Activated CD8-positive, alpha-beta memory T cell treated with anti-CD3 and anti-CD28 coated beads for 1 hour (primary cell): ENCODE measurements around the gene RCAN1.

Experiments
- DNase-seq, 2 donors: peaks; one replicate each; pipeline ENCODE4 v3.0.0-alpha.2; 2020; ENCODE audit warnings: low read depth in 1 of 2; ENCODE audit errors: extremely low read depth in 1 of 2

RCAN1 gene

DNA sequence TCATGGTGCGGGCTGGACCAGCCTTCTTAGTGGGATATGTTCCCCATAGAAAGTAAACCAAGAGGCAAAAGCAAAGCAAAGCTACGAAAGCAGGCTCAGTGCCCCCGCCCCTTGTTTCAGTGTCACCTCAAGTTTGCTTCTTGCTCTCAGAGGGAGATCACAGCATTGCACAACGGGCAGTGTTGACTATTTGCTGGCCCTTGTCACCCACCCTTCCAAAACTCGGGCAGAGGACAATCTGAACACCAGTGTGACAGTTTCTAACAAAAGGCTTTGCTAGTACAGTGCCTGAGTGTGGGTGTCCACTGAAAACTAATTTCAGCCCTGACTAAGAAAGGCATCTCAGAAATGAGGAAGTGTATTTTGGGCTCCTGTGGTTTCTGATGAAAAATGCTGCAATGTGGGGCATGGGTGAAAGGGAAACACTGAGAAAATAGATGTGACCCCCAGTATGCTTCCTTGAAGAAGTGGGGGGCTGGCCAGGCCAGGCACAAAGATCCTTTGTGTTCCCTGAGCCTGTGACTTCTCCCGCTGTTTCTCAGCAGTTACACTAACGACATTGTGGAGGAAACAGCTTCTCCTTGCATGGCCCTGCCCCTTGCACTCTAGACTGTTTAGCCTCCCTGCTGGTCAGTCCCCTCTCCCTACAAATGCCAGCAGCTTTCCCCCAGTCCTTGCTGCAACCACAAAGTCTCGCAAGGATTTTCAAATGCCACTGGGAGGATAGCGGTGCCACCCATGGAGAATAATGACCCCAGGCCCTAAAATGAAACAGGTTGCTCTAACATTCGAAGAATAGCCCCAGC, 69.6 kb downstream of the RCAN1 start:
- no peak for DNase-seq

DNA sequence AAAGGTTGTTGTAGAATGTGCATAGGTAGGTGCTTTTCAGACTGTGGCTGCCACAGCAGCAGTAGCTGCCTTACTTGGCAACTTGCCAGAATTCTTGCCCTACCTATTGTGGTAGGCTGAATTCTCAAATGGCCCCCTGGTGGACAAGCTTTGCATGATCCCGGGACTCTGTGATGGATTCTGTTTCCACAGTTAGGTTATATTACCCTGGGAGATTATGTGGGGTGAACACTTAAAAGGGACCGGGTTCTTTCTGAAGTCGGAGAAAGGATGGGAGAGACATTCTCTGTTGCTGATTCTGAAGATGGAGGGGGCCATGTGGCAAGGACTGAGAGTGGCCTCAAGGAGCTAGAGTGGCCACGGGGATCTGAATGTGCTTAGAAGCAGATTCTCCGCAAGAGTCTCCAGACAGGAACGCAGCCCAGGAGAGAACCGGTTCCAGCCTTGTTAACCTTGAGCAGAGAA, 70.8 kb downstream of the RCAN1 start:
- no peak for DNase-seq

DNA sequence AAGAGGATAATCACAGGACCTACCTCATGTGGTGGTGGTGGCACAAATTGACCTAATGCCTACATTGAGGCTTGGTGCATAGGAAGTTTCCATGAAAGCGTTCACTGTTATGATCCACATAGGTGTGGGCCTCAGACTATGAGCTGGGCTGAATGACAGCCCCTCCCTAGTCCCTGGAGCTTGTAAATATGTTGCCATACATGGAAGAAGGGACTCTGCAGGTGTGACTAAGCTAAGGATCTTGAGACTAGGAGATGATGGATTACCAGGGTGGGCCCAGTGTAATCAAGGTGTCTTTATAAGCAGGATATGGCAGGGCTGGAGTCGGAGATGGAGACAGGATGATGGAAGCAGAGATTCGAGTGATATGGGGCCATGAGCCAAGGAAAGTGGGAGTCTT, 71.9 kb downstream of the RCAN1 start:
- DNase-seq, result no peak

DNA sequence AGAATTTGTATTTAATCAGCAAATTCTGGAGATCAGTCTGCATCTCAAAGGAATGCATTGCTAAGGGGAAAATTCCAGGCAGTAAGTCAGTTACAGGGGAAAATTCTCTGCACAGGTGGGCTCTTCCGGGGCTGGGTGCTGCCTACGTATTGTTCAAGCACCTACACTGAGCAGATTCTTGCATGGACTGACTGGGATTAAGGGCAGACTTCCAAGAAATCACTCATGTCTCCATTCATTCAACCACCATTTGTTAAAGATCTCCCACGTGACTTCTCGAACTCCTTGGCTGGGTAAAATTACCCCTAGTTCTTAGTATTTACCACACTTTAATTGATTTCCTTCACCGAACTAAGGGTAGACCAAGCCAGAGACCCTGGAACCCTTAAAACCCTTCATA, 74.7 kb downstream of the RCAN1 start:
- DNase-seq, result no peak

DNA sequence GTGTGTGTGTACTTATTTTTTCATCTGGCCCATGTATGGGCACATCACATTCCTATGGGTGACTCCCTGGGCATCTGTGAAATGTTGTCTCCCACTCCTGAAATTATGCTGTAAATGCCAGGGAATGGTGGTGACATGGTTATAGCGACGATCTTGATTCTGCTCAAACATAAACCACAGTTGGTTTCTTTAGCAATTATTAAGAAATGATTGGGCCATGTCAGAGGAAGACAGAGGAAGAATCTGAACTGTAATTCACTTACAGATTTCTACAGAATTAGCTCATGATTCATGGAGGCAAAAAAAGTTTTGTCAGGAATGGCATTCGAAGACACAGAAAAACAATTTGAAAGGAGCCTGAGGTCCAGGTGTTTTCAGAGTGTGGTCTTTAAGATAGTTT, 77.1 kb downstream of the RCAN1 start:
- DNase-seq, result no peak

DNA sequence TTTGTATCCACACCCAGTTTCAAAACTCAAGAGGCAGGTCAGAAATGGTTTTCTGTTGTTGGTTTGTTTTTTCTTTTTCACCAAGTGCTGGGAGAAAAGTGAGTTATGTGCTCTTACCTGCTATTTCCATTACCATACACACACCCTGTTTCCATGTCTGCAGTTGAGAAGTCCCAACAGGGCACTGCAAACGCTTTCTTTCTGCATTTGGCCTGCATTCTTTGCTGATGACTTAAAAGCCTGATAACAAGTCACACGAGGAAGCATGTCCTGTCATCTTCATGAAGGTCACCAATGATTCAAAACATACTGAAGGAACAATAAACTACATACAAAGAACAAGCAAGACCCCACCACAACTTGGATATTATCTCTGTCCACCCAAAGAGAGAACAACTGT, 78.1 kb downstream of the RCAN1 start:
- no peak for DNase-seq

DNA sequence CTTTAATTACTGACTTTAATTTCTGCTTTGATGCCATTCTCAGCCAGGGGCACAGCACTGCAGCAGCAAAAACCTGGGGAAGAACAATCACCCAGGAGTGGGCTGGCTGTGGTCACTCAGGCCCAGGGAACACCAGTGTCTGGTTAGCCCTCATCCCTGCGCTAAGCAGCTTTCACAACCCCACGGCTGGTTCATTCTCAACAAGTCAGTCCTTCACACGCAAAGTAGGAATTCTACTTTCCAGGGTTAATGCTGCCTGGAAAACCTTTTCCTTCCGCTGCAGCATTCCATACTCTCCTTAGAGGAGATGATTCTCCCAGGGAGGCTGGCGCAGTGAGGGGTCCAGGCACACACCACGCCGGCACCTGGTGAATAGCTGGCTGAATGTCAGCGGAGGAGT, 78.6 kb downstream of the RCAN1 start:
- DNase-seq, result no peak

DNA sequence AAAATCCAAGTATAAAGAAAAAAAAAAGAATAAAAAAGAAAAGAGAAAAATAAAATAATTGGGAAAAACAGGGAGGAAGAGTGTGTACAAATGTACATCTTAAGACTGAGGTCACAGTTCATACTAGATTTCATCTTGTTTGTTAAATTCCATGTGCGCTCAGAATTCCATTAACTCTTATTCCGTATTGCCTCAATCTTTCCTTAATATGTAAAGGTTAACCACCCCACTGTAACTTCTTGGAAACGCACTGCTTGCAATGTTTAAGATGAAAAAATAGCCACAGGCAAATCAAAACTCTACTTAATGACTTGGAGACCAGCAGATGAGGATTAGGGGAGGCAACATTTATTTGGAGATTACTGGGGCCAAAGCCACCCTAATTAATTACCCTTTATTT, 79.0 kb downstream of the RCAN1 start:
- no peak for DNase-seq

DNA sequence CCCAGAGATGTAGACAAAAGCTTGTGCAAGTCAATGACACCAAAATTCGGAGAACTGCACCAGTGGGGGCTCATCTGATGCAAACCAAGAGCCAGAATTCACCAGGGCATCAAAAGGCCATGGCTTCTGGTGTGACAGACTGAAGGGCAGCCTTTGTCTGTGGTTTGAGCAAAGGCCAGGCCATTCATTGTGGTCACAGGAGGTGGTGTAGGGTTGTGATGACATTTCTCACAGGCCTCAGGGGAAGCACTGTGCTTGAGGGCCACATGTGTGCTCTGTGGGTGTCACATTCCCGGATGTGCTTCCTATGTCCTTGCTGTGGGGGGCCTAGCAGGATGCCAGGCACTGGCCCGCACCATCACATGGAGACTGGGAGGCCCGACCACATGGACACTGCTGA, 80.4 kb downstream of the RCAN1 start:
- no peak for DNase-seq

DNA sequence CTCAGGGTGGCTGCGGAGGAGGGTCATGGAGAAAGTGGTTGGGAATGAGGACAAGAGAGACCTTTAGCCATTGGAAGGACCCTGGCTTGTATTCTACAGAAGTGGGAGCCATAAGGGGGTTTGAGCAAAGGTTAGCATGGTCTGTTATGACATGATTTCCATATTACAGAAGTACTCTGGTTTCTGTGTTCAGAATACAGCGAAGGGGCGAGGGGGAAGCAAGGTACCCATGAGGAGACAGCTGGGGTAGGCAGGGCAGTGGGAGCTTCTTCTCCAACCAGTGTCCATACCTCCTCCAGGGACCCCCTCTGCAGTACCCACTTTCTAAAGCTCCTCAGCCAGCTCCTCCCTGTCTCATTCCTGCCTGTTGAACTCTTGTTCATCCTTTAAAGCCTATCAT, 81.0 kb downstream of the RCAN1 start:
- DNase-seq, result no peak

DNA sequence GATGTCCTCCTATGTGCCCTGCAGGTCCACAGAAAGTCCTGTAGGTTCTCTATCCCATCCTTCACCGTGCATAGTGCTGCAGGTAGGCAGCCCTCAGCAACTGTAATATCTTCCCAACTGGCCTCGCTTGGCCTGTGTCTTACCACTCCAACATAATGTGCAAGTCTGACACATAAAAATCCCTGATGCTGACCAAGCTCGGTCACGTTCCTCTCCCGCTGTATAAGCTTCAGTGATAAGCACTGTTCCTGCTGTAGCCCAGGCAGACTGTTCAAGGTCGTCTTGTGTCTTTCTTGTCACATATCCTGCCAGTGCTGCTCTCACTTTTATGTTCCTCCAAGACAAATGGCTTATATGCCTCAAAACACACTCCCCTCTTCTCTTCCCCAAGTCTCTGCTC, 83.5 kb downstream of the RCAN1 start:
- no peak for DNase-seq

DNA sequence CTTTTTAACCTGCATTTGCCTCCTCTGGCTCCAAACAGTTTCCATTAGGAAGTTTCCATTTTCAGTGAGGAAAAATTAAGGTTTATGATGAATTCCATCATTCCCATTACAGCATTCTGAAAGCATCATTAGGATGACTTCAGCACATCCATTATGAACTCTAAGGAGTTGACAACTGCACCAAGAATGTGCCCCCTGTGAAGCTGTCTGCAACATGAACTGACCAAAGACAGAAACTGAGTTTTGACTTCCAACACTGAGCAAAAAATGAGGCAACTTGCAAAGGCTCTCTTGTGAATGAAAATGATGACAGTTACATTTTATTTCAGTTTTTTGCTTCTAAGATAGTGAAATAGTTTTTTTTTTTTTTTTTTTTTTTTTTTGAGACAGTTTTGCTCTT, 84.7 kb downstream of the RCAN1 start:
- DNase-seq, result no peak

DNA sequence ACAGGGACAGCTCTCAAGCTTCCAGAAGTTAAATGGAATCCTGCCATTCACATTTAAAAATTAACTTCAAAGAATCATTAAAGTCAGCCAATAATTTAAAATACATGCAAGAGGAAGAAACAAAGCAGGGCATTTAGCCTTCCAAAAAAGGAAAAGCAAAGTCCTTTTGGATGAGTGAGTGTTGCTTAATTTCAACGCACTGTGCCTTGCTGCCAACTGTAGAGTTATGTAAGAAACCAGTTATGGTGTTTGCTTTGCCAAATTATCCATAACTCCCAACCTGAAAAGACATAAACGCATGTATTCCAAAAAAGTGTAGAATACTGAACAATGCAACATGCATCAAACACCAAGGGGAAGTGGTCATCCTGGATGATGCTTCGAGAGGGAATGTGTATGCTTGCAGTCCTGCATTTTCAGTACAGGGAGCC, 86.8 kb downstream of the RCAN1 start:
- DNase-seq, result no peak

DNA sequence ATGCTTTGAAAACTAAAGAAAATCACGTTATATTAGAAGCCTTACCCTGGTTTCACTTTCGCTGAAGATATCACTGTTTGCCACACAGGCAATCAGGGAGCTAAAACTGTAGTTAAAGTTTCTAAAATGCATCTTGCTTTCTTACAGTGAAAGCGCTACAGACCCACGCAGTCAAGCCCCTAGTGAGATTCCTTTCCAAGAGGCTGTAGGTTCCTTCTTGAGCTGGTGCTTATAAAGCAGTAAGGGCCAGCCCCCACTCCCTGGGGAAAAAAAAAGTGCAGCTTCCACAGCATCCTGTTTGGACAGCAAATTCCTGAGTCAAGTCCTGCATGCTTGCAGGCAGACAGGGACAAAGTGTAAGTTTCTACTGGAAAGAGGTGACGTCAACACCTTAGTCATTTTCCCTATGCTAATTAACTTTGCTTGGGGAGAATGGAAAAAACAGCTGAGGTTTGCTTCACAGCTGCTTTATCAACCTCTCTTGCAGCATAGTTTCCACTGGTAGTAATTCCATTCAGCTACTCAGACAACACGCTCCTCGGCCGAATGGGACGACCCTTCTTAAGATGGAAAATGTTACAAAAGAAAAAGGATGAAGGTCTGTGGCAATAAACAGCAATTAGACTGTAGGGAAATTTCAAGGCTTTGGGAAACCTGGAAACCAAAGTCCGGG, 88.2 kb downstream of the RCAN1 start:
- no peak for DNase-seq

DNA sequence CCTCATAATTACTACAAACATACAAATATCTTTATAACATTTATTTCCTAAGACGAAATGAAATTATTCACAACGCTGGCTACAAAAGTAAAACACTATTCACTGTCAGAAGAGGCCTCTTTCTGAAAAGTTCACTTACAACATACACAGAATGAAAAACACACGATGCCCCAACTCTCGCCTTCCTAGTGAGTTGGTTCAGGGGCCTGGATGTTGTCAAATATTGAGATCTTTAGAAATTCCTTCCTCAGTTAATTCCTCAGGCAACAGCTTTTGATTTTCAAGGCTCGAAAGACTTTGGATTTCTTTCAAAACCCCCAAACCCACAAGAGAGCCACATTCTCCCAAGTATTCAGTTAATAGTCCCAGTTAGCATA, 88.7 kb downstream of the RCAN1 start:
- no peak for DNase-seq

DNA sequence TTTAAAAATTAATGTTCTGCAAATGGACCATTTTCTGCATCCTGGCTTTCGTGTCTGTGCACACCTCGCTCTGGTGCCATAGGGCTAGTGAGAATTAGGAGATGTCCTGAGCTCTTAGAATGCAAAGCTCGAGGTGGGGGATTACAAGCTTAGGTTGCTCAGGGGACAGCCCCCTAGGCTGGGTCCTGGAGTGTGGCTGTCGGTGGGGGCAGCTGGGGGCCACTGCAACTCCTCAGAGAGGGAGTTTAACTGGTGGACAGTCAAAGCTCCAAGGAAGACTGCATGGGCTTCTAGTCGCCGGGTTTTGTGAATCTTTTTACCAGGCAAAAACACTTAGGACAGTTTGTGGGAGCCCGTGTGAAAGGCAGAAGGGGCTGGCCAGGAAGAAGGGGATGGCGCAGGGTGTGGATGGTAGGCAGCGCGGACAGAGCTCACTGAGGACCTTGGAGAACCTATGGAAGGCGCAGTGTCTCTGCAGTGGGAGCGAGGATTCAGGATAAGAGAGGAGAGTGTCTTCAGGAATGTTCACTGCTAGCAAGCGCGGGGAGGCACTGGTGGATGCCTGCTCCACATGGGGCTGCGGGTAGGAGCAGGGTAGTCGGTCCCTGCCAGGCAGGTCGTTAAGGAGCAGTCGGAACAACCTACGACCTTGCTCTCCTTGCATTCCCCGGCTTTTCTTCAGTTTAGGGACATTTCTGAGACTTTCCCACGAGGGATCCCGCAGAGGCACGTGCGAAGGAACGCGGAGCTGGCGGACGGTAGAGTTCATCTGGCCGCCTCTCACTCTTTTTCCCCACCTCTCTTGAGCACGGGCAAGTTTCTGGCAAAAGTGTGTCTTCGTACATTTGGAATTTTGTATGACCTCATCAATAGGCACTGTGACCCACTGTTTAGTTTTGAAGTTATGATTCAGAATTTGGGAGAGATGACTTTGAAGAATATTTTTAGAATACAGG, 90.0 kb downstream of the RCAN1 start:
- DNase-seq, result no peak

DNA sequence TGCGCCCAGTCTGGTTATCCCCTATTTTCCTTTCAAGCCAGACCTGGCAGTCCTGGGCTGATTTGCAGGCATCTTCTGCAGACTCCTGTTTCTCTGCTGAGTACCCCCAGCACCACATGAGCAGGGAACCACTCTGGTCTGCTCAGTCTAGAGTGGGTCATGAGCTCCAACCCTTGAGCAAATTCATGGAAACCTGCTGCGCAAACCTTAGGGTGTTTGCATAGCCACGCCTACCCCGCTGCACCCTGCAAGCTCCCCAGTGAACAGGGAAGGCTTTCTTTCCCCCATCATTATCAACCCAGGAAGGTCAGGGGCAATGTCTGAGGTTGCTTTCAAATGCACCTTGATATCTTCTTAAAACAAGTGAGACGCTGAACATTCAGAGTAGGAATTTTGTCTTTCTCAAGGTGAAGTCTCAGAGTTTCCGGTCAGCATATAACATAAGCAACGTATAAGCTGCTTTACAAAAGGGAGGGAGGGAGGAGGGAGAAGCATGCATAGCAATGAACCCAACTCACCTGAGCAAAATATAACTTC, 91.8 kb downstream of the RCAN1 start:
- no peak for DNase-seq

DNA sequence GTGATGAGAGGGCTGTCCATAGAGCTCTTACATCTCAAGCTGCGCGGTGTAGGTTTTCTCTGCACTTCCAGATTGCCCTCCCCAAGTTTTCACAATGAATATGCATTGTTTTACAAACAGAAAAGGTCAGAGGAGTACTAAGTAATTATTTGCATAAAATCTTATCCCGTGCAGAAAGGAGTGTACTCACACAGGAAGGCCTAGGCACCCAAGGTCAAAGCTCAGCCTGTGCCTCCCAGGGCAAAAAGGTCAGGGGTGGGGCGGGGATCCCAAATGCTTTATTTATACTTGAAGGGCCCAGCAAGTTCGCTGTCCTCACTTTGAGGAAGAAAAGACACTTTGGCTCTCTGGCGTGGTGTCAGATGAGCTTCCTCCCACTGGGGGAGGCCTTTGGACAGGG, 92.6 kb downstream of the RCAN1 start:
- no peak for DNase-seq

DNA sequence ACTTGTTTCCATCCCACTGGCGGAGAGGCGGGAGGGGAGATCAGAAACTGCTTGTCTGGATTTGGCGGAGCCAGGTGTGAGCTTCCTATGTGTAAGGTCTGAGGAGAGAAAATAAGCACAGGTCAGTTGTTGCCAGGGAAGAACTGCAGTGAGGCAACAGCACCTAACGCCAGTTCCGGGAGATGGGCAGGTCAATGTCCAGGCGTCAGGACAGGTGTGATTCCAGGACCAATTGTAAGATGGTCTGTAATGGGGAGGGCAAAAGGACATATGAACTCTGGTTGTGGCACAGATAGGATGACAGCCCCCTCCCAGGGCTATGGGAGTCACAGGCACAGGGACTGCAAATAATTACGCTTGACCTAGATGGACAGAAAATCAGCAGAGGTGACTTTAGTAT, 93.4 kb downstream of the RCAN1 start:
- no peak for DNase-seq

DNA sequence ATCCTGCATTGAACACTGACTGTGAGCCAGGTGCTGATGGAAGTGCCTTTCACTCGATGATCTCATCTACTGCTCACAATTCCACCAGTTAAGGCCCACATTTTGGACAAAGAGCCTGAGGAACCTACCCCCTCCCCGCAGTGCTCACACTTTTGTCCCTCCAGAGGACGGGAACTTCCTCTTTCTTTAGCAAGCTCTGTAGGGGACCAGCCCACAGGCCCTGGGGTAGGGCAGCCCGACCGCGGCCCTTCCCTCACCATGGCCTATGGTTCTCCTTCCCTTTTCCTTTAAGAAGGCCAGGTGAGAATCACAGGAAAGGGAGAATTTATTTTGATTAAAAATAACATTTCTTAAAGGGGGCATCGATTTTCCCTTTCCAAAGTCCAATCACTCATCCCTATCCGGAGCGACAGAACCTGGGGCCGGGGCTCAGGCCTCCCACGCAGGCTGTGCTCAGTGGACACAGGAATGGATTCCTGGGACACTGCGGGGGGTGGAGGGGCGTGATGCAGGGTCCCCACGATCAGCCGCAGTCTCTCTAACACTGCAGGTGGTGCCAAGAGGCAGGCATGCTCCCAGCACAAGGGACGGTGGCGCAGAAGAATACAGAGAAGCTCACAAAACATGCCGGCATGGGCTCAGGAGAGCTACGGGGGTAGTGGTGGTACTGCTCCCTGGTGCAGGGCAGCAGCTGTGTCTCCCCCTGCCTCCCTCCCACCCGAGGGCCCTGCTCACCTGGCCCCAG, 94.0 kb downstream of the RCAN1 start:
- no peak for DNase-seq
